Ascending aorta (tissue), 2 donors: Measurements from ENCODE around the gene SDK1. TPM values are rescaled to one million over a fixed set of nuclear protein-coding genes. Genes with fewer than 3 reads are reported as not detected.

ENCODE experiments used
- DNase-seq, 2 donors: peaks; one replicate each; pipeline ENCODE4 v3.0.0-alpha.2; 2019; ENCODE audit warnings: low spot score in 2 of 2
- H3K27ac ChIP-seq, 2 donors: fragments of 200-600 bp; sonication (generic); one replicate each; pipeline ENCODE4 v1.5.1; 2016 to 2017; ENCODE audit warnings: mild to moderate bottlenecking in 1 of 2
- H3K27me3 ChIP-seq: fragments of 200-600 bp; sonication (generic); one replicate; pipeline ENCODE4 v1.5.1; 2017
- H3K36me3 ChIP-seq, 2 donors: fragments of 200-600 bp; sonication (generic); one replicate each; pipeline ENCODE4 v1.5.1; 2016
- H3K4me1 ChIP-seq, 2 donors: fragments of 200-600 bp; sonication (generic); one replicate each; pipeline ENCODE4 v1.5.1; 2016 to 2017; ENCODE audit warnings: mild to moderate bottlenecking in 1 of 2
- H3K4me3 ChIP-seq, 2 donors: fragments of 200-600 bp; sonication (generic); one replicate each; pipeline ENCODE4 v1.5.1; 2016 to 2017; ENCODE audit warnings: mild to moderate bottlenecking in 1 of 2
- H3K9me3 ChIP-seq, 2 donors: fragments of 200-600 bp; sonication (generic); one replicate each; pipeline ENCODE4 v1.5.1; 2016
- intact Hi-C: fragments of 100-400 bp; cut with DNase I; formaldehyde crosslinking; loops from one replicate; pipeline ENCODE4 v1.15.1; 2023
- total RNA-seq: library from RNA; depleted of rRNA; stranded (reverse); fragments of >200 nt; gene quantifications from one replicate; pipeline ENCODE4 v1.1.0, GENCODE V29; 2016
- TF ChIP-seq, protein P1 (sequence below), 3 experiments: fragments of 200-600 bp in 2 of 3; fragments of 450-650 bp in 1 of 3; sonication (generic) in 2 of 3; IDR thresholded peaks; one replicate each; pipeline ENCODE4 v1.5.1; 2016 to 2019; ENCODE audit warnings: antibody characterized with exemption in 3 of 3, mild to moderate bottlenecking in 1 of 3, moderate library complexity in 1 of 3

Gene SDK1
- total RNA-seq, 1 donor from 2014 or later = 13.3 TPM

DNA sequence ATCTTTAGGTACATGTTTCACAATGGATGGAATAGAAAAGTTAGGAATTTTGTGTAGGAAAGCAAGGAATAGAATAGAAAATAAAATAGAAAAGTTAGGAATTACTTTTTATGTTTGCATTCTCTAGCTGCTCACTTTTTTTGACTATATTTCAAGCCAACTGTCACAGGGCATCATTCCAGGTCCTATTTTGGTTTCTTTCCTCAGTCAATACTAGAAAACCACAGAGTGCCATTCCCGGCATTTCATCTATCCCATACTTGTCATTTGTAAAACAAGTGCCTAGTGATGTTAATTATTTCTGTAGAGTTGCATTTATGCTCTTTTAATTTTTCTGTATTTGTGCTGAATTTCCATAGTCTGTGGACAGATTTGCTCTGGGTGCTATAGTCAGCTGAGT lies 66.2 kb downstream of the SDK1 start:
- H3K4me3 ChIP-seq = no peak overlapping the region
- no peaks in the 10 kb centered on the region for H3K36me3 ChIP-seq
- no peak overlapping the region for H3K27ac ChIP-seq
- DNase-seq = no peak
- intact Hi-C loops = no loop called here
- no peaks in the 10 kb centered on the region for H3K27me3 ChIP-seq
- no peaks in the 10 kb centered on the region for H3K9me3 ChIP-seq
- TF ChIP-seq, protein P1, sequence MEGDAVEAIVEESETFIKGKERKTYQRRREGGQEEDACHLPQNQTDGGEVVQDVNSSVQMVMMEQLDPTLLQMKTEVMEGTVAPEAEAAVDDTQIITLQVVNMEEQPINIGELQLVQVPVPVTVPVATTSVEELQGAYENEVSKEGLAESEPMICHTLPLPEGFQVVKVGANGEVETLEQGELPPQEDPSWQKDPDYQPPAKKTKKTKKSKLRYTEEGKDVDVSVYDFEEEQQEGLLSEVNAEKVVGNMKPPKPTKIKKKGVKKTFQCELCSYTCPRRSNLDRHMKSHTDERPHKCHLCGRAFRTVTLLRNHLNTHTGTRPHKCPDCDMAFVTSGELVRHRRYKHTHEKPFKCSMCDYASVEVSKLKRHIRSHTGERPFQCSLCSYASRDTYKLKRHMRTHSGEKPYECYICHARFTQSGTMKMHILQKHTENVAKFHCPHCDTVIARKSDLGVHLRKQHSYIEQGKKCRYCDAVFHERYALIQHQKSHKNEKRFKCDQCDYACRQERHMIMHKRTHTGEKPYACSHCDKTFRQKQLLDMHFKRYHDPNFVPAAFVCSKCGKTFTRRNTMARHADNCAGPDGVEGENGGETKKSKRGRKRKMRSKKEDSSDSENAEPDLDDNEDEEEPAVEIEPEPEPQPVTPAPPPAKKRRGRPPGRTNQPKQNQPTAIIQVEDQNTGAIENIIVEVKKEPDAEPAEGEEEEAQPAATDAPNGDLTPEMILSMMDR (IDR thresholded peaks at IDR 0.05) = no peak
- peaks cover 0 to 4% of the 10 kb centered on the region in 2 donors for H3K4me1 ChIP-seq

DNA sequence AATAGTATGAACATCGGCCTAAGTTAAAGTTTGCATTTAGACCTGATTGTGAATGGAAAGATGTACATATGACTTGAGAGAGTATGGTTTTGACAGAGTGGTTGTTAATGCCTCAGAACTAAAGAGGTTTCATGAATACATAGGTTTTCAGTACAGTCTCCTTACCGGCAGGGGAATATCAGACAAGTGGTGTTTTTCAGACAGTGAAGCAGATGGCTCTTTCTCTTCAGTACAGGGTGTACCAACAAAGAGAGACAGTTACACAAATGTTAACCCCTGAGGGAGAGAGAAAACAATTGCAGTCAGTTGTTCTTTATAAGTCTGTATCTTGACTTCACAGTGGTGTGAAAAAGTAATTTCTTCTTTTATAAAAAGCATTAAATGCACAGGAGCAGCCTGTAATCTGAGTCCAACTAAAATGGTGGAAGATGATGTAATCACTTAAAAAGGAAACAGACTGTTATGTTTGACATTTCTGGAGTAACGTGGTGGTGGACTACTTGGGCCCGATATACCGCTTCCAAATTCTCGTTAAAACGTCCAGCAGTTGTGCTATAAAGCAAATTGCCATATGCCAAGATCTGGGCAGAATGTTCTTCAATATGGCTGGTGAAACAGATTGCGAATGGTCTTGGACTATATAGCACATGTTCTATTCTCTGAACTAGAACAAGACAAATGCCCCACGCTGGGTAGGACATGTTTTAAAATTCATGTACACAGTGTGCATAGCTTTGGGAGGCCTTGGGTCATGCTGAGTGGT lies 69.2 kb downstream of the SDK1 start:
- DNase-seq = no peak
- intact Hi-C loops = no loop called here
- no peaks in the 10 kb centered on the region for H3K36me3 ChIP-seq
- no peaks in the 10 kb centered on the region for H3K9me3 ChIP-seq
- TF ChIP-seq, protein P1 (IDR thresholded peaks at IDR 0.05) = no peak
- peaks cover 0 to 4% of the 10 kb centered on the region in 2 donors for H3K4me1 ChIP-seq
- H3K27me3 ChIP-seq = no peaks in the 10 kb centered on the region
- no peak overlapping the region for H3K4me3 ChIP-seq
- H3K27ac ChIP-seq = no peak overlapping the region

DNA sequence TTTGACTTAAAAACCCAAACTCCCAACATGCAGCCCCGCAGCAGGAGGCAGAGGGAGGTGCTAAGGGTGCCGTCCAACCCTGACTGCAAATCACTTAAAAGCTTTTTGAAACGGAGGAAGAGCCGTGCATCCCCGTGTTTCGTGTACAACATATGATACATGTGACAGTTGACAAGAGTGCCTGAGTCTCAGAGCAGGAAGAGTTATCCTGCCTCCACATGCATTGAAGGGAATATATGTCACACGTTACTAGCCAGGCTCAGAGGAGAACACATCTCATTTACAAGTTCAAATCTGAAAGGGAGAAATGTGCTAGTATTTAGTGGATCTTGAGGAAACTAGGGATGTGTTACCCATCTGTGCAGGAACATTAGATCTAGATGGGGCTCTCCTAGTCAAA lies 69.9 kb downstream of the SDK1 start:
- H3K9me3 ChIP-seq = no peaks in the 10 kb centered on the region
- H3K4me1 ChIP-seq = peaks cover 0 to 4% of the 10 kb centered on the region in 2 donors
- no peak overlapping the region for H3K4me3 ChIP-seq
- TF ChIP-seq, protein P1 (IDR thresholded peaks at IDR 0.05) = no peak
- H3K27me3 ChIP-seq = no peaks in the 10 kb centered on the region
- DNase-seq = no peak
- H3K36me3 ChIP-seq = no peaks in the 10 kb centered on the region
- intact Hi-C loops = no loop called here
- no peak overlapping the region for H3K27ac ChIP-seq

DNA sequence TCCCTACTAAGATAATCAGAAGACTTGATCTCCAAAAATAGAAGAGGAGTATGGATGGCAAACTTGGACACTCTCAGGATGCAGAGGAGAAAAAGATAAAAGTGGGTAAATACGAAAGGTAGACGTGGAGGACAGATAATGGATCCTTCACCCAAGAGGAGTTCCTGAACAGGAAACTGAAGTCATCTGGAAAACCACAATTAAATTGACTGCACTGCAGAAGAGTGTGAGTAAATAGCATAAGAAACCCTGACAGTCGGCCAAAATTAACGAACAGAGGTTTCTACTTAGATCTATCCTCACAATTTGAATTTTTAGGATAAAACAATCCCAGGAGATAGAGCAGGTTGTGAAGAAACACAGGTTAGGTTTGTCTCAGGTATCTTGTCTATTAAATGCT lies 70.5 kb downstream of the SDK1 start:
- no peak overlapping the region for H3K4me3 ChIP-seq
- no peaks in the 10 kb centered on the region for H3K36me3 ChIP-seq
- intact Hi-C loops = no loop called here
- no peaks in the 10 kb centered on the region for H3K9me3 ChIP-seq
- H3K4me1 ChIP-seq = peaks cover 0 to 4% of the 10 kb centered on the region in 2 donors
- TF ChIP-seq, protein P1 (IDR thresholded peaks at IDR 0.05) = no peak
- DNase-seq = no peak
- no peaks in the 10 kb centered on the region for H3K27me3 ChIP-seq
- no peak overlapping the region for H3K27ac ChIP-seq

DNA sequence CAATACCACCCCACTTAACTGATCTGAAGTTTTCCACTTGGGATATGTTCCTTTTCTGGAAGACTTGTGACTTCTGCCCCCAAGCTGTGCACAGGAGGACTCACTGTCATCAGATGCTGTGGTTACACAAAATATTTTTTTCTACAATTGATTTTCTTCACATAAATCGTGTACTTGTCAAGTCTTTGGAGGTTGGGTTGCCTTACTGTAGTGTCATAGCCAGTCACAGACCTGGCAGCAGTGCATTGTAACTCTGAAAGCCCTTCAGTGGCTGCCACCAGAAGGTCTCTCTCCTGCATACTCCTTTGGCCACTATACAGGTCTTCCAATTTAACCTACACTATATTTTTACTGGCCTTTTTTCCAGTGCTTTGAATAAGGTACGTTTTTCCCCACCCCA lies 73.2 kb downstream of the SDK1 start:
- H3K27ac ChIP-seq = no peak overlapping the region
- intact Hi-C loops = no loop called here
- no peaks in the 10 kb centered on the region for H3K36me3 ChIP-seq
- DNase-seq = no peak
- no peaks in the 10 kb centered on the region for H3K27me3 ChIP-seq
- no peaks in the 10 kb centered on the region for H3K9me3 ChIP-seq
- TF ChIP-seq, protein P1 (IDR thresholded peaks at IDR 0.05) = no peak
- H3K4me3 ChIP-seq = no peak overlapping the region
- H3K4me1 ChIP-seq = peaks cover 0 to 3% of the 10 kb centered on the region in 2 donors
